ENCODE measurements around the gene SYNPO2L. TPM values are rescaled to one million over a fixed set of nuclear protein-coding genes. Genes with fewer than 3 reads are reported as not detected.

SYNPO2L gene
- 0.06 TPM in 1 of 2 replicates, not detected in the other for total RNA-seq

DNA sequence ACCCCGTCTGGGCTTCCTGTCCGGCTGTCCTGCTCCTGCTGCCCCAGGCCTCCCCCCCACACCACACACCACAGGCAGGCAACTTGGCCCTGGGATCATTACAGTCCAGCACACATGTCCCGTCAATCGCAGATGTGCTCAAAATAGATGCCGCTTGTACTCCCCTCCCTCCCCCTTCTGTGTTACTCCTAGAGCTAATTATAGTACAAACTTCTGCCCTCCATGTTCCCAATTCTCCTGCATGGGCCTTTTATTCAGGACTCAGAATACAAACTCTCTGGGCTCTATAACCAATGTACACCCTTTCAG, at the start of gene SYNPO2L:
Gene SYNPO2L, minus strand, starts transcription at position 40 of the 309 bp plus-strand sequence. CDS start 107 bp downstream, outside the sequence.

GRCh38 chr10:73697675-73698159, 41.9 kb upstream of the SYNPO2L start, which contains the start of gene AGAP5:
Gene AGAP5, minus strand, starts transcription at chr10:73698109. Its CDS starts 354 bp downstream, at chr10:73697755.

DNA sequence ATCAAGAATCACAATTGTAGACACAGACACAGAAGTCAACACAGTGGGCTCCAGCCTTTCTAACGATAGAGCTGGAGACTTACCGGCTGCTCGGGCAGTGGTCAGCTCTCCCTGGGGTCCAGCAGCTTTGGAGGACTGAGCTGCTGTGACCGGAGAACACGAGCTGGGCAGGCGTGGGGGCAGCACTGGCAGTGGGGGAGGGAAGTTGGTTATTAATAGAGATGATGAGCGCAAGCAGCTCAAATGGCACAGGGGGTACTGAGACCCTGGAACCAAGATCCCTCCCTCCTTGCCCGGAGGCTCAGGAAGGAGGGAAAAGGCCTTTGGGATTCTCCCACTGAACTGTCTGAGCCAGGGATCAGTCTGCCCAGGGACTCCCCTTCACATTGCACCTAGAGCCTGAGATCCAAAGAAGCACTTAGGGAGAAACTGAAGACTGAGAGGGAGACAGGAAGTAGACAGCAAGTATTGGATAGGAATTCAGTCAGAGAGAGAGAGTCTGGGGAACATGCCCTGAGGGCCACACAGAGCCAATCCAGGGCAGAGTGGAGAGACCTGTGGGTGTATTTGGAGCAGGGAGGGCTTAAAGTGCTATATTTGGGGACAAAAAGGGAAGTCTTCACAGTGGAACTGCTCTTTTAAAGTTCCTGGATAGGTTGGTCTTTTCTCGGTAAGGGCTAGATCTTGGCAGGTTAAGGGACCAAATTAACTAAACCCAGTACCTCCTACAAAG, 14.3 kb downstream of the SYNPO2L start, which contains the start of gene MYOZ1:
Gene MYOZ1, minus strand, starts transcription at position 147 of the 733 bp plus-strand sequence. CDS start 1,457 bp downstream, outside the sequence.

Other genes with a start within 250 kb of the SYNPO2L start
- 55.0 and 56.0 TPM in 2 replicates for gene ANXA7, start 242.0 kb downstream of the SYNPO2L start, total RNA-seq
- gene MSS51, start 222.5 kb downstream of the SYNPO2L start, total RNA-seq, result 0.68 and 0.94 TPM in 2 replicates
- gene PPP3CB, start 160.0 kb downstream of the SYNPO2L start, total RNA-seq, result 34.5 and 40.9 TPM in 2 replicates
- 2.3 and 3.4 TPM in 2 replicates for gene USP54, start 64.7 kb downstream of the SYNPO2L start, total RNA-seq
- gene MYOZ1, start 14.6 kb downstream of the SYNPO2L start, total RNA-seq, result 0.12 TPM in 1 of 2 replicates, not detected in the other
- 0.31 and 1.4 TPM in 2 replicates for gene AGAP5, start 42.1 kb upstream of the SYNPO2L start, total RNA-seq
- 39.4 and 39.8 TPM in 2 replicates for gene SEC24C, start 88.3 kb upstream of the SYNPO2L start, total RNA-seq
- gene CHCHD1, start 126.0 kb upstream of the SYNPO2L start, total RNA-seq, result 25.3 and 28.7 TPM in 2 replicates
- gene ZSWIM8, start 129.6 kb upstream of the SYNPO2L start, total RNA-seq, result 57.7 and 62.0 TPM in 2 replicates
- 12.5 and 22.2 TPM in 2 replicates for gene NDST2, start 155.6 kb upstream of the SYNPO2L start, total RNA-seq
- 14.2 and 15.3 TPM in 2 replicates for gene CAMK2G, start 218.5 kb upstream of the SYNPO2L start, total RNA-seq